Effector CD8-positive, alpha-beta T cell (primary cell): ENCODE data around the gene DYDC1.
"Not testable (repeated sequence)": the region's sequence is repeated elsewhere in the genome, so short reads cannot be mapped to it uniquely, and the experiment has no call there.

Experiments
- DNase-seq: peaks from one replicate; lab custom pipeline; 2025; lab: John Stamatoyannopoulos, UW

Gene DYDC1

DNA sequence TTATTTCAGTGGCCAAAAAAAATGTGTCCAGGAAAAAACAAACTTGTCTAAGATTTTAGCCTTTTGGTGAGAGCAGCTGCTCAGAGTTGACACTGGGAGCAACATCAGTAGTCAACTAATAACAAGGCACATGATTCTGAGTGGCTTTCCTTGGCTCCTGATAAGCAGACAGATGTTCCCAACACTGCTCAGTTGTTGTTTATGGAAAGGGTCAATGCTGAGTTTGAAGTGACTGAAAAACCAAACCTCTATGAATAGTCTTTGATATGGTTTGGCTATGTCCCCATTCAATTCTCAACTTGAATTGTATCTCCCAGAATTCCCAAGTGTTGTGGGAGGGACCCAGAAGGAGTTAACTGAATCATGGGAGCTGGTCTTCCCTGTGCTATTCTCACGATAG, 12.3 kb downstream of the DYDC1 start:
- no peak for DNase-seq

- no peak for DNase-seq
Observed at GRCh38 chr10:80333983-80334382, 22.6 kb downstream of the DYDC1 start.

- no peak for DNase-seq
Observed at GRCh38 chr10:80324891-80325364, 31.6 kb downstream of the DYDC1 start.

DNA sequence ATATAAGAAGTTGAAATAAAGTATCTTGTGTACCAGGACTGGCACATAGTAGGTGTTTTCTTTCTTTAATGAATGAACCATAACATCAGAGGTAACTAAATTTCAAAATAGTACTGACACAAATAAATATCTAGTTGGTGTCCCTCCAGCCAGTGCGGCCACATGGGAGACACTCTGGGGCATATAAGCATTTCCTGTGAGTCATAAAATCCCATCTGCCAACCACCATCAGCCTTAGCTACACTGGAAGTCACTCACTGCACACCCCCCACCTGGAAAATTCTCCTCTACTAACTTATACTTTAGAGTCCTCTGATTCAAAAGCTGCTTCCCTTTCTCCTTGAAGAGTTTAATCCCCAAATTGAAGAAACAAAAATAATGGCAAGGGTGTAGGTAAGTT, 32.5 kb downstream of the DYDC1 start:
- no peak for DNase-seq

DNA sequence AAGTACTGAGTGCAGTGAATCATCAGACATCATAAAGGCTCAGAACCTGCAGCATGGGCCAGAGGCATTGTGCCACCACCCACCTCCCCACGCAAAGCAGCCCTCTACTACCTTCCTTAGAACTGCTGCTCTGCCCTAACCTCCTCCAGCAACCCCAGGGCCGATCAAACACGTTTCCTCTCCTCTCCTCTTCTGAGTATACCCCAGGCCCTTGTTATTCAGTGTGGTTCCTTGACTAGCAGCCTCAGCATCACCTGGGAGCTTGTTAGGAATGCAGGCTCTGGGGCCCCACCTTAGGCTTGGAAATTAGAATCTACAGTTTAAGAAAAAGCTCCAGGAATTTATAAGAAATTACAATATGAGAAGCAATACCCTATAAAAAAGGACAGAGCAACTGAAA, 33.2 kb downstream of the DYDC1 start:
- no peak for DNase-seq

GRCh38 chr10:80322711-80323110, 33.8 kb downstream of the DYDC1 start:
- no peak for DNase-seq

GRCh38 chr10:80322158-80322557, 34.4 kb downstream of the DYDC1 start:
- DNase-seq = no peak

GRCh38 chr10:80321183-80321582, 35.4 kb downstream of the DYDC1 start:
- DNase-seq = no peak

GRCh38 chr10:80320377-80320776, 36.2 kb downstream of the DYDC1 start:
- no peak for DNase-seq

DNA sequence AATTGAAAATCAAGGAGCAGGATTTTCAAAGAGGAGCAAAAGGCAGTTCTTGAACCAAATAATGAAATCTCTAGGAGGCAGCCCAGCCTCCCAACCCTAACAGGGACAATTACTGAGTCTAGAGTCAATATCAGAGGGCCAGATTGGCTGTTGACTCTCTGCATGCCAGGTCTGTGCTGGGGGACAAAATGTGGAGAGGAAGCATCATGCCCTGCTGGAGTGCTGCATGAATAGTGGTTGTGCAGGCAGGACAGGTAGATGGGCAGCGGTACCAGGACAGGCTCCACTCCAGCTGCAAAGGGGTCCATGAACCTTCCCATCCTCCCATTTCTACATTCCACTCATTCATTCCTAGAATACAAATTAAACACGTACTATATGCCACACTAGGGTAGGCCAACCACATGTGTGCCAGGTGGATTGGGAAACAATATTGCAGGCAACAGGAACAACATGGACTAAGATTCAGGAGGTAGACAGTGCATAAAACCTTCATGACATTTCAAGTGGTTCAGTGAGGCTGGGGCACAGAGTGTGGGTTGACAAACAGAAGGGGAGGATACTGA, 36.7 kb downstream of the DYDC1 start:
- no peak for DNase-seq

GRCh38 chr10:80319318-80319717, 37.2 kb downstream of the DYDC1 start:
- no peak for DNase-seq

DNA sequence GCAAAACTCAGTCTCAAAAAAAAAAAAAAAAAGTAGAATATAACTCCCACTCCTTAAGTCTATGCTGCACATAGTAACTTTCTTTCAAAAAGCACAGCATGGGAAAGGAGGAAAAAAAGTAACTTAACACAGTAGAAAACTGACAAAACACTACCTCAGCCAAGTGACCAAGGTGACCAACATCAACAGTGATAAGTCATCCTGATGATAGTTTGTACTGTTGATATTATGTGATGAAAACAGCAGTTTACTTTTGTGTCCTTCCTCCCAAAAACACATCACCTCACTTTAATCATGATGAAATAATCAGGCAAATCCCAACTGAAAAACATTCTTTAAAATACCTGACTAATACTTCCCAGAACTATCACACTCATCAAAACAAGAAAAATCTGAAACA, 37.8 kb downstream of the DYDC1 start:
- no peak for DNase-seq

- DNase-seq = no peak
Observed at GRCh38 chr10:80315391-80315790, 41.2 kb downstream of the DYDC1 start.

- DNase-seq = no peak
Observed at GRCh38 chr10:80313523-80313922, 43.0 kb downstream of the DYDC1 start.

DNA sequence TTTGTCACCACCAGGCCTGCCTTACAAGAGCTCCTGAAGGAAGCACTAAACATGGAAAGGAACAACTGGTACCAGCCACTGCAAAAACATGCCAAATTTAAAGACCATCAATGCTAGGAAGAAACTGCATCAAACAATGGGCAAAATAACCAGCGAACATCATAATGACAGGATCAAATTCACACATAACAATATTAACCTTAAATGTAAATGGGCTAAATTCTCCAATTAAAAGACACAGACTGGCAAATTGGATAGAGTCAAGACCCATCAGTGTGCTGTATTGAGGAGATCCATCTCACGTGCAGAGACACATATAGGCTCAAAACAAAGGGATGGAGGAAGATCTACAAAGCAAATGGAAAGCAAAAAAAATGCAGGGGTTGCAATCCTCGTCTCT, 50.6 kb downstream of the DYDC1 start:
- not testable (repeated sequence) for DNase-seq

DNA sequence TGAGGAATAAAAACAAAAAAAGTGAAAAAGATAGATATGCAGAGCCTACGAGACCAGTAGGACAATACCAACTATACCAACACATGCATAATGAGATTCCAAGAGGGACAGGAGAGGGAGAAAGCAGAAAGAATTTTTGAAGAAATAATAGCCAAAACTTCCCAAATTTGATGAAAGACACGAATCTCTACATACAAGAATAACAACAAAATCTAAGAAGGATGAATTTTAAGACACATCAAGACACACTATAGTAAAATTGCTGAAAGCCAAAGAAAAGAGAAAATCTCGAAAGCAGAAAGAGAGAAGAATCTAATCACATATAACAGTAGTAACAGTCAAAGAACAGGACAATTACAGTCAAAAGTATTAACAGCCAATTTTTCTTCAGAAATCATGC, 59.6 kb downstream of the DYDC1 start:
- DNase-seq = no peak

GRCh38 chr10:80292607-80293239, 63.8 kb downstream of the DYDC1 start:
- DNase-seq = no peak

DNA sequence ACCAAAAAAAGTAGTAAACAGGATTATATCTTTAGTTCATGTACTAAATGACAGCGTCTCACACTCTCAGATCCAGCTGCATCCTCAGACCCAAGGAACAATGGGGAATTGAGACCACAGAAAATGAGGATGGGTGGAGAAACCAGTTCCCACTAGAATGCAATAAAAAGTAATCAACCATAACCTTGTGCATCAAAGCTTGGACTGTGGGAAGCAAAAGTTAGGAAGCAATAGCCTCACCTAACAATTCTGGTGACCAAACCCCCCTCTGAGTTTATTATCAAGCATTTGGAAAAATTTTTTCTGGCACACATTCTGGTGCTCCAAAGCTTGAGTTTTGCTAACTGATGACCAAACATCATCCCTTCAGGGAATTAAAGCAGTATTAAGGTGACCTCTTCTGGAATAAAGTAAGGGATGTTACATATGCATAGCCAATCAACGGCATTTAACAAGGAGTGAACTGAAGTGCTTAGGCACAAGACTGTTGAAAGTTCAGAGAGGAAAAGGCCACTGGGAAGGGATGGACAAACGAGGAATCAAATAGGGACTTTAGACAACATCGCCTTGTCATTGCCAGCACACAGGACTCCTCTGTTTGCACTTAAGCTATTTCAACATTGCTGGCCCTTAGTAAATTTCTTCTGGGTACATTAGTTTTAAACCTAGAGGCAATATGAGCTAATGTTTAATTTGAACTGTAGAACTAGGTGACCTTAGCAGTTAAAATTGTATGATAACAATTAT, 65.9 kb downstream of the DYDC1 start:
- DNase-seq = no peak

- DNase-seq = no peak
Observed at GRCh38 chr10:80289451-80290287, 66.9 kb downstream of the DYDC1 start, which contains the start of gene MAT1A. Gene MAT1A, minus strand, starts transcription at chr10:80289658. Its CDS starts 235 bp downstream, at chr10:80289423.

GRCh38 chr10:80288849-80289248, 67.7 kb downstream of the DYDC1 start:
- DNase-seq = no peak
